ENCODE measurements around the gene CDH4.

CDH4 gene

GRCh38 chr20:61487997-61488371 lies 235.9 kb downstream of the CDH4 start:
- no peak for TF ChIP-seq FOXP2 (optimal IDR thresholded peaks at IDR 0.05; ENCODE audit: borderline replicate concordance, extremely low read depth, extremely low read length, insufficient read depth)
- no peak for TF ChIP-seq TAF1 (IDR thresholded peaks at IDR 0.05; ENCODE audit: borderline replicate concordance, insufficient read depth, low read length)
- no peak for TF ChIP-seq SIN3A (IDR thresholded peaks at IDR 0.05; ENCODE audit: borderline replicate concordance, insufficient read depth, low read length)
- no peak for TF ChIP-seq POLR2AphosphoS5 (IDR thresholded peaks at IDR 0.05; ENCODE audit: low read depth, low read length)
- TF ChIP-seq, protein P1, sequence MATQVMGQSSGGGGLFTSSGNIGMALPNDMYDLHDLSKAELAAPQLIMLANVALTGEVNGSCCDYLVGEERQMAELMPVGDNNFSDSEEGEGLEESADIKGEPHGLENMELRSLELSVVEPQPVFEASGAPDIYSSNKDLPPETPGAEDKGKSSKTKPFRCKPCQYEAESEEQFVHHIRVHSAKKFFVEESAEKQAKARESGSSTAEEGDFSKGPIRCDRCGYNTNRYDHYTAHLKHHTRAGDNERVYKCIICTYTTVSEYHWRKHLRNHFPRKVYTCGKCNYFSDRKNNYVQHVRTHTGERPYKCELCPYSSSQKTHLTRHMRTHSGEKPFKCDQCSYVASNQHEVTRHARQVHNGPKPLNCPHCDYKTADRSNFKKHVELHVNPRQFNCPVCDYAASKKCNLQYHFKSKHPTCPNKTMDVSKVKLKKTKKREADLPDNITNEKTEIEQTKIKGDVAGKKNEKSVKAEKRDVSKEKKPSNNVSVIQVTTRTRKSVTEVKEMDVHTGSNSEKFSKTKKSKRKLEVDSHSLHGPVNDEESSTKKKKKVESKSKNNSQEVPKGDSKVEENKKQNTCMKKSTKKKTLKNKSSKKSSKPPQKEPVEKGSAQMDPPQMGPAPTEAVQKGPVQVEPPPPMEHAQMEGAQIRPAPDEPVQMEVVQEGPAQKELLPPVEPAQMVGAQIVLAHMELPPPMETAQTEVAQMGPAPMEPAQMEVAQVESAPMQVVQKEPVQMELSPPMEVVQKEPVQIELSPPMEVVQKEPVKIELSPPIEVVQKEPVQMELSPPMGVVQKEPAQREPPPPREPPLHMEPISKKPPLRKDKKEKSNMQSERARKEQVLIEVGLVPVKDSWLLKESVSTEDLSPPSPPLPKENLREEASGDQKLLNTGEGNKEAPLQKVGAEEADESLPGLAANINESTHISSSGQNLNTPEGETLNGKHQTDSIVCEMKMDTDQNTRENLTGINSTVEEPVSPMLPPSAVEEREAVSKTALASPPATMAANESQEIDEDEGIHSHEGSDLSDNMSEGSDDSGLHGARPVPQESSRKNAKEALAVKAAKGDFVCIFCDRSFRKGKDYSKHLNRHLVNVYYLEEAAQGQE (IDR thresholded peaks at IDR 0.05; ENCODE audit: insufficient read depth in 1 of 2, low read depth in 2 of 2, low read length in 2 of 2) = no peak

DNA sequence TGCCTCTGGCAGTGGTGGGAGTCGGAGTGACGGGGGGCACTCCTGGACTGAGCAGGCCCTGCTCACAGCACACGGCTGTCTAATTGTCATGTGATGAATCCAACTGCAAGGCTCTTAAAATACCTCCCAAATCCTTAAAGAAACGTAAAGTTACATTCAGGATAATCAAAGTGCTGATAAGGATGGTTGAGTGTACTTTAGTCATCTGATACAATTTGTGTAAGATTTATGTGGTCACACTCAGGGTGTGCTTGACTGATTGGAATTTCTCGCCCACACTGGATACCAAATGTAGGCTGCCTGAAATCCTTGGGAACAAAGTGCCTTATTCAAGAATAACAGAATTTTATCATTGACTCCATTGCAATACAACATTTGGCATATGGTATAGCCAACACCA lies 238.7 kb downstream of the CDH4 start:
- TF ChIP-seq TAF1 (IDR thresholded peaks at IDR 0.05; ENCODE audit: borderline replicate concordance, insufficient read depth, low read length) = no peak

DNA sequence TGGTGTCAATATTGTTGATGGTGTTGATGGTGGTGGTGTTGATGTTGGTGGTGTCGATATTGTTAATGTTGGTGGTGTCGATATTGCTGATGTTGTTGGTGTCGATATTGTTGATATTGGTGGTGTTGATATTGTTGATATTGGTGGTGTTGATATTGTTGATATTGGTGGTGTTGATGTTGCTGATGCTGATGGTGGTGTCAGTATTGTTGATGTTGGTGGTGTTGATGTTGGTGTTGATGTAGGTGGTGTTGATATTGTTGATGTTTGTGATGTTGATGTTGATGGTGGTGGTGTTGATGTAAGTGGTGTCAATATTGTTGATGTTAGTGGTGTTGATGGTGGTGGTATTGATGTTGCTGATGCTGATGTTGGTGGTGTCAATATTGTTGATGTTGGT lies 240.0 kb downstream of the CDH4 start:
- no peak for TF ChIP-seq FOXP2 (optimal IDR thresholded peaks at IDR 0.05; ENCODE audit: borderline replicate concordance, extremely low read depth, extremely low read length, insufficient read depth)

DNA sequence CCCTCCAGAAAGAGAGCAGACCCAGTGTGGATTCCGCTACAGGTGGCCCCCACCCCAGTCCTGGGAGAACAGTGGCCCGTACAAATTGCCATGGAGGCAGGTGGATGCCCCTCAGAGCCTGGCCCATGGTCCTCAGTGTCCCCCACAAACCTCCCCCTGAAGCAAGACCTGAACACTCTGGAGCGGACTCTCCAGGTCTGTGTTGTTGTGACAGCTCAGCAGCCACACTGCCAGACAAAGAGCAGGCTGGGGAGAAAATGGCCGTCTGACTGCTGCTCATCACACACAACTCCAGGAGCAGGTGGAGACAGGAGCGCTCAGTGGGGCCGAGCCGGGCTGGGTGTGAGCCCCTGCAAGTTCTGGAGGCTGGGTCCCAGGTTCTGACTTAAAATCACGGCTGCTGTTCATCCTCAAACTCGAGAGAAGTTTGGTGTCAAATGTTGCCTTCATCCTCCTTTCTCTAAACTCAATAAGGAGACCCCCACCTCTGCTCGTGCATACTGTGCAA lies 241.8 kb downstream of the CDH4 start:
- TF ChIP-seq, protein P1 (IDR thresholded peaks at IDR 0.05; ENCODE audit: insufficient read depth in 1 of 2, low read depth in 2 of 2, low read length in 2 of 2) = no peak
- no peak for TF ChIP-seq SIN3A (IDR thresholded peaks at IDR 0.05; ENCODE audit: borderline replicate concordance, insufficient read depth, low read length)
- TF ChIP-seq TAF1 (IDR thresholded peaks at IDR 0.05; ENCODE audit: borderline replicate concordance, insufficient read depth, low read length) = no peak
- TF ChIP-seq FOXP2 (optimal IDR thresholded peaks at IDR 0.05; ENCODE audit: borderline replicate concordance, extremely low read depth, extremely low read length, insufficient read depth) = no peak
- no peak for TF ChIP-seq POLR2AphosphoS5 (IDR thresholded peaks at IDR 0.05; ENCODE audit: low read depth, low read length)

- no peak for TF ChIP-seq TAF1 (IDR thresholded peaks at IDR 0.05; ENCODE audit: borderline replicate concordance, insufficient read depth, low read length)
- no peak for TF ChIP-seq POLR2AphosphoS5 (IDR thresholded peaks at IDR 0.05; ENCODE audit: low read depth, low read length)
- TF ChIP-seq, protein P1 (IDR thresholded peaks at IDR 0.05; ENCODE audit: insufficient read depth in 1 of 2, low read depth in 2 of 2, low read length in 2 of 2) = no peak
- no peak for TF ChIP-seq SIN3A (IDR thresholded peaks at IDR 0.05; ENCODE audit: borderline replicate concordance, insufficient read depth, low read length)
- TF ChIP-seq FOXP2 (optimal IDR thresholded peaks at IDR 0.05; ENCODE audit: borderline replicate concordance, extremely low read depth, extremely low read length, insufficient read depth) = no peak
These were observed 242.9 kb downstream of the CDH4 start for GRCh38 chr20:61494763-61495575.

DNA sequence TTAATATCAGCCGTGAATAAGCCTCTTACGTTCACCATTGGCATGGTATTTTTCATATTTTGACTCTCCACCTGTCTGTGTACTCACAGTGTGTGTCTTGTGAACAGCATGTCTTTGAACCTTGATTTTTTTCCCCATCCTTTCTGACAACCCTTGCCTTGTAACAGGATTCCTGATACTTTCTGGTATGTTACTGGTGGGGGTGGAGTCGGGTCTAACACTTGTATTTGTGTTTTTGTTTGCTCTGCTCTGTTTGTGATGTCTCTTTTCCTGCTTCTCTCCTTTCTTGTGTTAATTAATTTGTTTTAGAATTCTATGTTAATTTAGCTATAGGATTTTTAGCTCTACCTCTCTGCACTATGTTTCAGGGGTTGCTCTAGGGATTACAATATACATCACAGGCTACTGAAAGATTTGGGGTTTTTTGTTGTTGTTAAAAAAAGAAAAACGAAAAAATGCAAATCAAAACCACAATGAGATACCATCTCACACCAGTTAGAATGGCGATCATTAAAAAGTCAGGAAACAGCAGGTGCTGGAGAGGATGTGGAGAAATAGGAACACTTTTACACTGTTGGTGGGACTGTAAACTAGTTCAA lies 245.1 kb downstream of the CDH4 start:
- no peak for TF ChIP-seq FOXP2 (optimal IDR thresholded peaks at IDR 0.05; ENCODE audit: borderline replicate concordance, extremely low read depth, extremely low read length, insufficient read depth)

Measured in PFSK-1 (cell line).